H1 (cell line): Measurements from ENCODE around the gene FOXJ2.

Experiments used
- JUND ChIP-seq: IDR thresholded peaks from 2 replicates; pipeline ENCODE4 v1.6.1; 2011; ENCODE audit warnings: mild to moderate bottlenecking, improper control_type of control experiment, low read length
- NRF1 ChIP-seq: IDR thresholded peaks from 2 replicates; pipeline ENCODE4 v1.6.1; 2011; ENCODE audit warnings: mild to moderate bottlenecking, low read depth, low read length, improper control_type of control experiment

DNA sequence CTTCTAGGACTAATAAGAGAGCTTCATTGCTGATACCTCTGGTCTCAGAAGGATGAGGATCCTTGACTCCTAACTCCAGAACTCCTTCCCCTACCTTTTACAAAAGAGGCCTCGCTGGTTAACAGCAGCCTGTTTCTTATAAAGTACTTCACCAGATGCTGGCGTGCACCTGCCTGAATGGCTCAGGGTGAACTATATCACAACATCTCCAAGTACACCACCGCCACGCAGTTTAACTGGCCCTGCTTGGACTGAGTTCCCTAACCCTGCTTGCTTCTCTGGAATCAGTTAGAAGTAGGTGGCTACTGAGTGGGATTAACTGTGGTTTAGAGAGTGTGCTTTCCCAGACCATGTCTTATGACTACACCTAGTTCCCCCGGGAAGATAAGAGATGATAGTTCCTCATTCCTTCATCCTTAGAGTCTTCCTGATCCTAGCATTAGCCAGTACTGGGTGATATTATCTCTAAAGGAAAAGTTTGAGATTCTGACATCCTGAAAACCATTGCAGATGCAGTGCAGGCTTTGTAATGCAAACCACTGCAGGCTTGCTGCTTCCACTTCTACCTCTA is 3.0 kb downstream of the FOXJ2 start:
- no peak for TF ChIP-seq JUND
- no peak for TF ChIP-seq NRF1
